ENCODE results near the gene ATP5PF.

- TF ChIP-seq POLR2A (IDR thresholded peaks at IDR 0.05) (no peak), CTCF (IDR thresholded peaks at IDR 0.05) (no peak)
Observed at GRCh38 chr21:25764065-25764464, 29.4 kb upstream of the ATP5PF start.
